Measurements from ENCODE around the gene CPB2.

CPB2 gene

DNA sequence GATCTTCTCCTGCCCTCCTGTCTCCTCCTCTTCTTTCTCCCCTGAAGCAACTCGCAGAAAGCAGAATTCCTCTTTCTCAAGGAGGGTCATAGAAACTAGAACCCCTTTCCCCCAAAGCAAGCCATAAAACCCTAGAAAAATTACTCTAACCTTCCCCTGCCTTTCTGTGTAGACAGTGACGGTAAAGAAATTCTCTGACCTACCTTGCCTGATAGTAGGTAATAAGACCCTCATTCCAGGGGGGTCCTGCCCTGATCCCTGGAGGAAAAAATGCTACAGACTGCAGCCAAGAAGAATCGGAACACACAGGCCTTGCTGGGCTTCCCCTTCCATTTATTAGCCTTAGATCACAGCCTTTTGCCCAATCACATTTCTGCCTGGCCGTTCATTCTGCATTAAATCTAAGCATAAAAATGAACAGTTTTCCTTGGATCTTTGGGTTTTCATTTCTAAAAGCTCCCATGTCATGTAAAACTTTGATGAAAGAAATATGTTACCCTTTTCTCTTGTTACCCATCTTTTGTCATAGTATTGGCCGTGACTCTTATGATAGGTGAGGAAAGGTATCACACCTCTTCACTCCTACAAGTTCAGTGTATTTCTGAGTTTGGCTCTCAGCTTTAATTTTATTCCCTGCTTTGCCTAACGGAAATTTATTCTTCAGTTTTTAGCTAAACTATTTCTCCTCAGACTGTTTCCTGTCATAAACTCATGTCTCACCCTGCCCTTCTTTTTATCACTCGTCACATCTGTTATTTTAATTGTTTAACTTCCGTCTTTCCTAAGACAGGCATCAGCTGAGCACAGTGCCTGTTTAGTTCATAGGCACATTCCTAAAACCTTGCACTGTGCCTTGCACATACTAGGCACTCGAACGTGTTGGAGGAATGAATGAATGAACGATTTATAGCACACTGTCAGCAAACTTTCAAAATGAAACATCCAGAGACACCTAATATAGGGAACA, 20.4 kb upstream of the CPB2 start:
- H3K27me3 ChIP-seq (replicated peaks), result no peaks in the 10 kb centered on the region
- in situ Hi-C loops (cut with HindIII; ENCODE audit: low pct_ligation_motif_present, low sequenced_read_pairs), result no loop called here
- H3K36me3 ChIP-seq (replicated peaks), result no peaks in the 10 kb centered on the region
- no peak for DNase-seq
- no peak overlapping the region for H3K27ac ChIP-seq
- TF ChIP-seq, protein P1, sequence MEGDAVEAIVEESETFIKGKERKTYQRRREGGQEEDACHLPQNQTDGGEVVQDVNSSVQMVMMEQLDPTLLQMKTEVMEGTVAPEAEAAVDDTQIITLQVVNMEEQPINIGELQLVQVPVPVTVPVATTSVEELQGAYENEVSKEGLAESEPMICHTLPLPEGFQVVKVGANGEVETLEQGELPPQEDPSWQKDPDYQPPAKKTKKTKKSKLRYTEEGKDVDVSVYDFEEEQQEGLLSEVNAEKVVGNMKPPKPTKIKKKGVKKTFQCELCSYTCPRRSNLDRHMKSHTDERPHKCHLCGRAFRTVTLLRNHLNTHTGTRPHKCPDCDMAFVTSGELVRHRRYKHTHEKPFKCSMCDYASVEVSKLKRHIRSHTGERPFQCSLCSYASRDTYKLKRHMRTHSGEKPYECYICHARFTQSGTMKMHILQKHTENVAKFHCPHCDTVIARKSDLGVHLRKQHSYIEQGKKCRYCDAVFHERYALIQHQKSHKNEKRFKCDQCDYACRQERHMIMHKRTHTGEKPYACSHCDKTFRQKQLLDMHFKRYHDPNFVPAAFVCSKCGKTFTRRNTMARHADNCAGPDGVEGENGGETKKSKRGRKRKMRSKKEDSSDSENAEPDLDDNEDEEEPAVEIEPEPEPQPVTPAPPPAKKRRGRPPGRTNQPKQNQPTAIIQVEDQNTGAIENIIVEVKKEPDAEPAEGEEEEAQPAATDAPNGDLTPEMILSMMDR (IDR thresholded peaks at IDR 0.05; ENCODE audit: low read depth, low read length, missing control alignments), result no peak
- no peak overlapping the region for H3K4me3 ChIP-seq (ENCODE audit: low read depth, low read length)

- Histone ChIP-seq H3K27me3 (replicated peaks) (no peaks in the 10 kb centered on the region), H3K4me3 (ENCODE audit: low read depth, low read length) (no peak overlapping the region), H3K27ac (no peak overlapping the region), H3K36me3 (replicated peaks) (no peaks in the 10 kb centered on the region)
- in situ Hi-C loops (cut with HindIII; ENCODE audit: low pct_ligation_motif_present, low sequenced_read_pairs), result no loop called here
- TF ChIP-seq, protein P1 (IDR thresholded peaks at IDR 0.05; ENCODE audit: low read depth, low read length, missing control alignments), result no peak
- DNase-seq, result no peak
Measured at GRCh38 chr13:46124531-46124966, 19.7 kb upstream of the CPB2 start.

DNA sequence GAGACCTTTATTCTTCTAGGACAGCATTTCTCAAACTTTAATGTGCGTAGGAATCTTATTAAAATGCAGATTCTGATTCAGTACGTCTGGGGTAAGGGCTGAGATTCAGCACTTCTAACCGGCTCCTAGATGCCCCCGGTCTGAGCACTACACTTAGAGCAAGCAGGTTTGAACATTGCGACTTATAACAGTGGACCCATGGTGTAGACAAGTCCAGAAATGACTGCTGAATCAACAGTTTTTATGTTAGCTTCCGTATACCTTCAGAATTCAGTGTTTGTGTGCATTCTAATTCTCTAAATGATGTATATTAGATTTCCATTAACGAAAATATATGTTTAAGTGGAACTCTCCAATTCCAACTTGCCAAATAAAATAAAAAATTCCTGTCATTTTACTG, 17.5 kb upstream of the CPB2 start:
- DNase-seq, result no peak
- in situ Hi-C loops (cut with HindIII; ENCODE audit: low pct_ligation_motif_present, low sequenced_read_pairs), result no loop called here
- TF ChIP-seq, protein P1 (IDR thresholded peaks at IDR 0.05; ENCODE audit: low read depth, low read length, missing control alignments), result no peak
- Histone ChIP-seq H3K36me3 (replicated peaks) (no peaks in the 10 kb centered on the region), H3K27me3 (replicated peaks) (no peaks in the 10 kb centered on the region), H3K4me3 (ENCODE audit: low read depth, low read length) (no peak overlapping the region), H3K27ac (no peak overlapping the region)

DNA sequence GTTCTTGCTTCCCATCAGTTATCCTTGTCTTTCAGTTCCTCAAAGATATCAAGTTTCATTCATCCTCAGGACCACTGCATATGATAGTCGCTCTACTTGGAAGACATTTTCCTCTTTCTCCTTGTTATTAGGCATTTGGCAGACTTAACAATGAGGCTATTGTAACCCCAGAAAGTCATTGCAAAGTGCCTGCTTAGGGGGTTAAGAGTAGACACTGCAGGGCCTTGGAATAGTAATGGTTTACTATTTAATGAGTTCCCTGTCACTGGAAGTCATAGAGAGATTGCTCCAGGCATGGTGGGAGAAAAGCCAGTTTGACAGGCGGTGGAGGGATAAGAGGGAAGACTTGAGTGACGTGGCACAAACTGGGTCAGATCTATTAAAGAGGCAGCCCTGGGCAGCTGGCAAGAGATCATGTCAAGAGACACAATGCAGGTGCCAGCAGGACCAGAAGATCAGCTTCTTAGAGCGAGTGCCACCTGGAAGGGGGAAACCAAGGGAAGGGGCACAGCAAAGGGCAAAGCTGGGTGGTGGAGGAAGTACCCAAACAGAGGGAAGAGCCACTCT, 16.8 kb upstream of the CPB2 start:
- no peak for DNase-seq
- H3K27ac ChIP-seq, result no peak overlapping the region
- no peaks in the 10 kb centered on the region for H3K36me3 ChIP-seq (replicated peaks)
- no peak overlapping the region for H3K4me3 ChIP-seq (ENCODE audit: low read depth, low read length)
- in situ Hi-C loops (cut with HindIII; ENCODE audit: low pct_ligation_motif_present, low sequenced_read_pairs), result no loop called here
- H3K27me3 ChIP-seq (replicated peaks), result no peaks in the 10 kb centered on the region
- TF ChIP-seq, protein P1 (IDR thresholded peaks at IDR 0.05; ENCODE audit: low read depth, low read length, missing control alignments), result no peak

GRCh38 chr13:46121033-46121432, 16.2 kb upstream of the CPB2 start:
- no peaks in the 10 kb centered on the region for H3K27me3 ChIP-seq (replicated peaks)
- in situ Hi-C loops (cut with HindIII; ENCODE audit: low pct_ligation_motif_present, low sequenced_read_pairs), result no loop called here
- H3K36me3 ChIP-seq (replicated peaks), result no peaks in the 10 kb centered on the region
- TF ChIP-seq, protein P1 (IDR thresholded peaks at IDR 0.05; ENCODE audit: low read depth, low read length, missing control alignments), result no peak
- no peak for DNase-seq
- no peak overlapping the region for H3K4me3 ChIP-seq (ENCODE audit: low read depth, low read length)
- H3K27ac ChIP-seq, result no peak overlapping the region
